Measurements from ENCODE around the gene PTGER2.

The PTGER2 gene

GRCh38 chr14:52342849-52343596, 28.9 kb downstream of the PTGER2 start:
- no peak for DNase-seq

- no peak for DNase-seq
Observed at GRCh38 chr14:52346778-52347177, 32.7 kb downstream of the PTGER2 start.

GRCh38 chr14:52348279-52348678, 34.2 kb downstream of the PTGER2 start:
- DNase-seq = no peak

DNA sequence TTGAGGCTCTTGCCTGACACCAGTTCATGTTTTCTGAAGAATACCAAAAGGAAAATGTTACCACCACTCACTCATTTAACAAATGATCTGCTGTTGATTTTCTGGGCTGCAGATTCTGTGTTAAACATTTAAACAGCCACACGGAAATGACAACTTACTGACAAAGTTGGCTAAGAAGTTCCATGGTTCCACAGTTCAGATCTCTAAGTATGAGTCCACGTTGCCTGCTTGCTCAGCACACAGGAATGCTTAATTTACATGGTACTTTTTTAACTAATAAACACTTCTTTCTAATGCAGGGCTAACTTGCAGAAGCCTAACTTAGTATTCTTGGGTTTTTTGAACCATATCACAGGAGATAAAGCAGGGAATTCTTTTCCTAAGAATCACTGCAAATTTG, 34.7 kb downstream of the PTGER2 start:
- no peak for DNase-seq

- no peak for DNase-seq
Observed at GRCh38 chr14:52349731-52350130, 35.6 kb downstream of the PTGER2 start.

DNA sequence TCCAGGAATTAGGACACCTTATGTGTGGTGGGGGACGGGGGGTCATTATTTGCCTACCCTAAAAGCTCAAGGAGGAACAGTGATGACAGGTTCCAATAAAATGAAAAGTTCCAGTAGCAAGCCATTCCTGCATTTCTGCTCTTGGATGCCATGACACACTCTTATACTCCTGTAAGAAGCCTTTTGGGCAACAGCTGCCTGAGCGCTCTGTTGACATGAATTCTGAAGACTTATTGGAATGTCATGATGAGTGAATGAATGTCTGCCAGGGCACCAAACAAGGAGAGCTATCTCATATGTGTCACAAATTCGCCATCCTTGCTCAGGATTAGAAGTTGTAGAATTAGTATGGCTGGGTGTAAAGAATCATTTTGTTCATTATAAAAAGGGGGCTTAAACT, 36.3 kb downstream of the PTGER2 start:
- DNase-seq = no peak

GRCh38 chr14:52351233-52352060, 37.3 kb downstream of the PTGER2 start:
- DNase-seq = no peak

DNA sequence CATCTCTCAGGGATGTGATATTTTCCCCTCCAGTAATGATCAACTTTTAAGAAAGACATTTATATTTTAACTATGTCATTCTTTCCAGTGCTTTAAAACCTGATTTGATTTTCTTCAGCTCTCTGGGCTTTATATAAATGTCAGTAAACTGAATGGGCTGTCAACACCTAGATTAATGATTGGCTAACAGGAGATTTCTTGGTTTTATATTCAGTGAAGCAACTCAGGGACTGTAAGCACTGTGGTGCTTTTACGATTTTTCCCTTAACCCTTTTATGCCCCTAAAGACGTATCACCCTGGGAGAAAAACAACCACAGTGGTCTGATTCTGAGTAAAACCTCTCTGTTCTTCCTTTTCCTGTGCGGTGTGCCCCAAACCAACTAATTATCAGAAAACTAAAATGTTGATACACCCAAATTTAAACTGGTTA, 38.0 kb downstream of the PTGER2 start:
- DNase-seq = no peak

- no peak for DNase-seq
Observed at GRCh38 chr14:52352569-52352968, 38.5 kb downstream of the PTGER2 start.

DNA sequence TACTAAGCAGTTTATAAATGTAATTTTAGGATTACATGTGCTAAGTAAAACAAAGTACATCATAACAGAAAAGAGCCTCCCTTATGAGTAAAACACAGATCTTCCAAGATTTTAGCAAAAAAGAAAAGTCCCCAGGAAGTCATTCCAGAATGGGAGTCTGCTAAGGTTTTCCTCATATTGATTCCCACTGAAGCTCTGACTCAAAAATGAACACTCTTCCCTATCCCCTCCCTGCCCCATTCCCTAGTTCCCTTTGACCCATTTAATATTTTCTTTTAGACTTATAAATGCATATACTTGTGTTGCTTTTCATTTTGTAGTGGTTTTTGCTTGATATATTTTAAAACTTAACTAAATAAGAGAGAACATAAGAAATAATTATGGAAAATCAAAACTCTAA, 40.1 kb downstream of the PTGER2 start:
- no peak for DNase-seq

DNA sequence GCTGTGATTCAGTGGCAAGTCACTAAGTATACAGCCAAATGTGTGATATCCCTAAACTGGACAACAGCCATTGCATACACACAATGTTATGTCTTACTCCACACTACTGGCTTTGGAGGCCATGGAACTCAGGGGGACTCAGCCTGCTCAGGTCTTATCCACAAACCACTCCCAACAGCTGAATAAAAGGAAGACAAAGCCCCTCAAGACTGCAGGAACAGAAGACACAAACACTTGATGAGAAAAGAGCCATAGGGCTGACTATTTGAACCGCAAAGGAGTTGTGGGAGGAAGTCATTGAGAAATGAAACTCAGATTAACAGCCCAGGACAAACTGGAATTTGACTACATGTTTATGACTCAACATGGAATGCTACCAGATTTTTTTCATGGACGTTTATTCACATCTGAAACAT, 40.9 kb downstream of the PTGER2 start:
- no peak for DNase-seq

DNA sequence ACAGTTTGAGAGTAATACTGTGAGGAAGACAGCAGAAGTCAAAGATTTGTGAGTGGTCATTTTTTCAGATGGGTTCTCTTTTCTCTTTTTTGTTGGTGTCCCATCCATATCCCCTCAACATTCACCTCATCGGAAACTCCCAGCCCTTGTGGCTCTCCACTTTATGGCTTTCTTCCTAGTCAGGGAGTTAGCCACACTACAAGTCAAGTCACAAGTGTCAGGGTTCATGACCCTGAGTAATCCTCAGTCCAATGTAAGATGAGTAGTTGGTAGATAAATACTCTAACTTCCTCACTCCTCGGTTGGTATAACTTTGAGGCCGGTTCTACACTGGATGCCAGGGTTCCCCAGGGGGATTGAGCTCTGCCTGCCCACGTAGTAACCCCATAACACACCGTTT, 41.4 kb downstream of the PTGER2 start:
- no peak for DNase-seq

DNA sequence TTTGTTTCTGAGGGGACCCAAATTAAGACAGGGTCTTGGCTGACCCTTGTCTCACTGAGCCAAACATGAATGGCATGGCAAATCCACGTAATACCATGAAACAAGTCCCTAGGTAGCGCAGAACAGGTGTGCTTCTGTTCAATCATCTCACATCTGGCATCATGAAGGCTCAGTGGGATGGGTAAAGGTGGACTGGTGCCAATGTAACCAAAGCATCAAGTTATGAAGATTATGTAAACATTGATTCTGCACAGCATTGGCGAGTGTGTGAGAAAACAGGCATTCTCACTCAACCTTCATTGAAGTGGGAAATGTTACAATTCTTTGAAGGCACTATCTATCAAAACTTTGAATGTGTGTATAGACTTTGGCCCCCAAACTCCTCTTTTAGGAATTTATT, 41.9 kb downstream of the PTGER2 start:
- DNase-seq = no peak

DNA sequence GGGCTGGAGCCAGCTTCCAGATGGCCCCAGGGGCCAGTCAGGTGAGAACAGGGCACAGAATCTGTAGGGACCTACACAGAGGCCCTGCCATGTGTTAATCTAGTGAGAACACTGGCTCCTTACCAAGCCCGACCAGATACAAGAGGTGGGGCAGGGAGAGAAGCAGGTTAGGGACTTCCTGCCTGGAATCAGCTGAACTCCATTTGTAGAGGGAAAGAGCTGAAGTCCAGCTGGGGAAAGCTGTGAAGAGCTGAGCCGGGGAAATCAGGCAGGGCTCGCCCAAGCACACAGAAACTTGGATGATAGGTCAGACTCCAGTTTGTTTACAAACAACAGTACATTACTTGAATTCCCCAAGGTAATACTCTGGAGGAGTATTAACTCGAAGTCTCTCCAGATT, 46.7 kb downstream of the PTGER2 start:
- DNase-seq = no peak

GRCh38 chr14:52363041-52363704, 49.1 kb downstream of the PTGER2 start:
- DNase-seq = no peak

DNA sequence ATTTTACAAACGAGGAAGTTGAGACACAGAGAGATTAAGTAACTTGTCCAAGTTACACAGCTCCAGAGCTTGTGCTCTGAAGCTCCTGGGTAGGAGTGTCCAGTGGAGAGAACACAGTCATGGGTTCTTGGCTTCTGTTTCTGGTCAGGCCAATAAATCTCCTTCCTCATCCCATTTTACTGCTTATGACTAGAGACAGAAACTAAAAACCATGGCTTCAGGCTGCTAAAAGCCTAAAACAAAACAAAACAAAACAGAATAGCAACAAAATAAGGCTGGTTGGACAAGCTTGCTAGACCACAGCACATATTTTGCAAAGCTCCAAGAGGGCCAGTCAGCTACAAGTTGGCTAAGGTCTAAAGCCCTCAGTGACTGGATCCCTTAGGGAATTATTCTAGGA, 49.8 kb downstream of the PTGER2 start:
- no peak for DNase-seq

DNA sequence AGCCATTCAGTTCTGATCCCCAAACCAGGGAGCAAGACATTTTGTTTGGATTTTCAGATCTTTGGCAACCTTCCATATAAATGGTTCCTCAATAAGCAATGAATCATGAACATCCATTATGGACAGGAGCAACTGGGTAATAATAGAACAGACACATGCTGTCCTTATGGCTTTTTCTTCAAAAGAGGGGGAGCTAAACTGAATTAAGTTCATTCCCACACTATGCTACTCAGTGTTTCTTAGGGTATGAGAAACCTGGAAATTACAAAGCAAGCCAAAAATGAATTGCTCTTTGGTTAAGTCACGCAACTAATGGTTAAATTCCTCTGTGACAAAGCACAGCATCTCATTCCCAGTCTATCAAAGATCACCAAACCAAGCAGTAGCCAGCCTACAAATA, 51.0 kb downstream of the PTGER2 start:
- no peak for DNase-seq

DNA sequence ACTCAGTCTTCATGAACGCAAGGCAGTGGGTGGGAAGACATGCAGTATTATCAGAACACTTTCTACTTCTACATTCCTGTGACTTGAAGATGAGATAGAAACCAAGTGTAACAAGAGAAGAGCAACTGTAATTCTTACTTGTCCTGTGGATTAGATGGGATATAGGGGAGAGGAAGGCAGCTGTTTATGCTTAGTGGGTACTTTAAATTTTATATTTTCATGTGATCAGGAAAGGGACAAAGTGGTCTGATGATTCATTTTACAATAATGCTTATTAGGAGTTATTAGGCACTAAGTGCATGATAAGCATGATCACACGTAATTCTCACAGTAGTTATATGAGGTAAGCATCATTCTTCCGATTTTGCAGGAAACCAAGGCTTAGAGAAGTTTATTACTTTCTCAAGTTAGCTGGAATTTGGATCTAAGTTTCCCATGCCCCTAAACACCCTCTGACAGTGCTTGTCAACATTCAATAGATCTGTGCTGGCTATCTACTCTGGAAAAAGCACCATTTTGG, 52.7 kb downstream of the PTGER2 start:
- DNase-seq = no peak

- DNase-seq = no peak
Observed at GRCh38 chr14:52369305-52369801, 55.2 kb downstream of the PTGER2 start.

GRCh38 chr14:52370406-52370935, 56.4 kb downstream of the PTGER2 start:
- DNase-seq = no peak

DNA sequence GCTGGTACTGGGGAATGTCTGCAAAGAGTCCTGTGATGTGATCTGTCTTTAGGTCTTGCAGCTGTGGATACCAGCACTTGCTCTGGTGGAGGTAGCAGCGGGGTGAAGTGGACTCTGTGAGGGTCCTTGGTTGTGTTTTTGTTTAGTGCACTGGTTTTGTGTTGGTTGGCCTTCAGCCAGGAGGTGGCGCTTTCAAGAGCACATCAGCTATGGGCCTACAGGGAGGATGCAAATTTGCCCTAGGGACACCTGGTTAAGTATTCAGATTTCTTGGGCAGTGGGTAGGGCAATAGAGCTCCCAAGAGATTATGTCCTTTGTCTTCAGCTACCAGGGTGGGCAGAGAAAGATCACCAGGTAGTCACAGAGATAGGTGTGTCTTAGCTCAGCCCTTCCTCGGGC, 63.8 kb downstream of the PTGER2 start:
- no peak for DNase-seq

Data from activated effector memory CD4-positive, alpha-beta T cell treated with anti-CD3 and anti-CD28 coated beads, Interleukin-2, amount 50 U/mL, for 16 hours (primary cell).